Measurements from ENCODE around the gene ZNF276.

The ZNF276 gene

GRCh38 chr16:89739383-89739782 lies 18.0 kb downstream of the ZNF276 start:
- TF ChIP-seq, protein P1, sequence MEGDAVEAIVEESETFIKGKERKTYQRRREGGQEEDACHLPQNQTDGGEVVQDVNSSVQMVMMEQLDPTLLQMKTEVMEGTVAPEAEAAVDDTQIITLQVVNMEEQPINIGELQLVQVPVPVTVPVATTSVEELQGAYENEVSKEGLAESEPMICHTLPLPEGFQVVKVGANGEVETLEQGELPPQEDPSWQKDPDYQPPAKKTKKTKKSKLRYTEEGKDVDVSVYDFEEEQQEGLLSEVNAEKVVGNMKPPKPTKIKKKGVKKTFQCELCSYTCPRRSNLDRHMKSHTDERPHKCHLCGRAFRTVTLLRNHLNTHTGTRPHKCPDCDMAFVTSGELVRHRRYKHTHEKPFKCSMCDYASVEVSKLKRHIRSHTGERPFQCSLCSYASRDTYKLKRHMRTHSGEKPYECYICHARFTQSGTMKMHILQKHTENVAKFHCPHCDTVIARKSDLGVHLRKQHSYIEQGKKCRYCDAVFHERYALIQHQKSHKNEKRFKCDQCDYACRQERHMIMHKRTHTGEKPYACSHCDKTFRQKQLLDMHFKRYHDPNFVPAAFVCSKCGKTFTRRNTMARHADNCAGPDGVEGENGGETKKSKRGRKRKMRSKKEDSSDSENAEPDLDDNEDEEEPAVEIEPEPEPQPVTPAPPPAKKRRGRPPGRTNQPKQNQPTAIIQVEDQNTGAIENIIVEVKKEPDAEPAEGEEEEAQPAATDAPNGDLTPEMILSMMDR (IDR thresholded peaks at IDR 0.05; ENCODE audit: low read depth, low read length, missing control alignments), result no peak
- no peak overlapping the region for H3K4me3 ChIP-seq (replicated peaks; ENCODE audit: low read depth, low read length)
- no peak for DNase-seq (ENCODE audit: extremely low read depth, low read depth)

DNA sequence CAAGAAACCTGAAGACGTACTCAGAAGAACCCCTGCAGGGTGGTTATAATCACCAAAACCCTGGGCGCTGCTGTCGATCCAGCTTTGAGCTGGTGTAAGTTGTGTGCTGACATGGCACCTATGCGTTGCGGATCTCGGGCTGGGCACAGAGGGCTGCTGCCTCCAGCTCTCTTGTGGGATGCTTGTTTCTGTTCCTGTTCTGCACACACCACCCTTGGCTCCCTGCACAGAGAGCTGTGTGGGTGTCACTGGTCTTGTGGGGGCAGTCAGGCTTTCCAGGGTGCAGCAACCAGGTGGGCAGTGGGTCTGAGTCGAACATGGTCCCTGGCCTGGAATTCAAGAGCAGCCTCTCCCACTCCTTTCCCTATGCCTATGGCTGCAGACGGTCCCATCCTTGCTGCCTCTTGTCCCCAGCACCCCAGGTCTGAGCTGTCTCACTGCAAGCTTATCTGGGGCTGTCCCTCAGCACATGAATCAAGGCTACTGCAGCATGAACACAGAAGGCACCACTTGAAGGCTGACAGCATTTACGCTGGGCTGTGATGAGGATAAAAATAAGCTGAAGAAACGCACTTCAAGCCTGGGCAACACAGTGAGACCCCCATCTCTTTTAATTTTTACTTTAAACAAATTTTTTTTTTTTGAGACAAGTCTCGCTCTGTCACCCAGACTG lies 20.1 kb downstream of the ZNF276 start:
- DNase-seq (ENCODE audit: extremely low read depth, low read depth), result no peak
- H3K4me3 ChIP-seq (replicated peaks; ENCODE audit: low read depth, low read length), result no peak overlapping the region
- TF ChIP-seq, protein P1 (IDR thresholded peaks at IDR 0.05; ENCODE audit: low read depth, low read length, missing control alignments), result no peak

DNA sequence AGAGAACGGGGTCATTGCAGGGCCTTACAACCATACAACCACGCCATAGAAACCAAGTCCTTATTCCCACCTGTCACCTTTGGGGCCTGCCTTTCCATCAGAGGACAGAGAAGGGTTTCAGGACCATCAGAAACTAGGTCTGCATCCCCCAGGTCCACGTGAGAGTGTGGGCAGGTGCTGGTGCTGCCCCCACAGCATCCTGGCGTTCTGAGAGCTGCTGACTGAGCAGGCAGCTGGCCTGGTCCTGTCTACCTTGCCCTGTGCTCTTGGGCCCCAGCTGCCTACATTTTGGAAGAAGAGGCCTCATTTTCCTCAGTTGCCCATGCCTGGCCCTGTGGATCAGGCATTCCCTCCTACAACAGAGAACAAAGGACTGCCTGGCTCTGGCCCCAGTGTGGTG lies 21.6 kb downstream of the ZNF276 start:
- DNase-seq (ENCODE audit: extremely low read depth, low read depth), result no peak
- no peak overlapping the region for H3K4me3 ChIP-seq (replicated peaks; ENCODE audit: low read depth, low read length)

DNA sequence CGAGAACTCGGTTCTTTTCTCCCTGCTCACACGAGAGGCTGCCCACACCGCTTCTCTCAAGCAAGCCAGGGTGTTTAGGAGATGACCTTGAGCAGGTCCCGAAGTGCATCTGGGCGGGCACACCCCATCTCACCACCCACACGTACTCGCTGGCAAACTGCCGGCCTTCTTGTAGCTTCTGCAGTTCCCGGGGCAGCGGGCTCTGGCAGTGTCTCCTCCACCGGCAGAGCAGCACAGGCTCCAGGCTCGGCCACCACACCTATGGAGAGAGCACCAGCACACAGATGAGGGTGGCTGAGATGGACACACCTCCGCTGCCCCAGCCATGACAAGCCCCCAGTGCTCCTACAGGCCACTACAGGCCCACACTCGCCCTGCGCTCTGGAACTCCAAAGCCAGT lies 23.5 kb downstream of the ZNF276 start:
- TF ChIP-seq, protein P1 (IDR thresholded peaks at IDR 0.05; ENCODE audit: low read depth, low read length, missing control alignments), result no peak
- DNase-seq (ENCODE audit: extremely low read depth, low read depth), result no peak
- H3K4me3 ChIP-seq (replicated peaks; ENCODE audit: low read depth, low read length), result no peak overlapping the region

More for the DNA sequence above, 21.6 kb downstream of the ZNF276 start:
- TF ChIP-seq, protein P1 (IDR thresholded peaks at IDR 0.05; ENCODE audit: low read depth, low read length, missing control alignments), result no peak

DNA sequence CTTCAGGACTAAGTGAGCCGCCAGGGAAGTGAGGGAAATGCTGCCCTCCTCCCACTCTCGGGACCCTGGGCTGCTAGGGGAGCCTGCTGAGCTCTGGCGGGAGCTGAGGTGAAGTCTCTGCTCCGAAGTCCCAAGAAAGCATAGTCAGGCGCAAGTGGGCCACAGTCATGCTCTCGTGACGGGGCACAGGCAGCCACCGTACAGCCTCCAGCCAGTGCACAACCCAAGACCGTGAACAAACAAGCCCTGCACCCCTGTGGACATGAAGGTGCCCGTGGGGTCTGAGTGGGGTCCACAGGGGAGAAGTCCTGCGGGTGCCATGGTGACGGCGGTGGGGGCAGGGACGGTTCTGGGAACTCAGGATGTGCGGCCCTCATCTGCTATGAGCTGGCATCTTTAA lies 24.7 kb downstream of the ZNF276 start:
- H3K4me3 ChIP-seq (replicated peaks; ENCODE audit: low read depth, low read length), result no peak overlapping the region
- no peak for DNase-seq (ENCODE audit: extremely low read depth, low read depth)

DNA sequence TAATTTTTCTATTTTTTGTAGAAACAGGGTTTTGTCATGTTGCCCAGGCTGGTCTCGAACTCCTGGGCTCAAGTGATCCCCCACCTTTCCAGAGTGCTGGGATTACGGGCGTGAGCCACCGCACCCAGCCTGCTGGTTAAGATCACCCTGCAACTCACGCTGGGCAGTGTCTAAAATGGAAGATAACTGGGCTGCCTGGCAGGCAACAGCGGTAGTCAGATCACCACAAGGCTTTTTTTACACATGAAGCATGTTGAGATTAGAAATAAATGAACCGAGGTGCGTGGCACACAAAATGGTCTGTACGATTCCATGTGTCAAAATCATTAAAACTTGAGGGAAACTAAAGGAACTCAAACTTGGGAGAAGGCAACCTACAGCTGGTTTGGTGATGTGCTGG lies 26.7 kb downstream of the ZNF276 start:
- TF ChIP-seq, protein P1 (IDR thresholded peaks at IDR 0.05; ENCODE audit: low read depth, low read length, missing control alignments), result no peak
- DNase-seq (ENCODE audit: extremely low read depth, low read depth), result no peak
- no peak overlapping the region for H3K4me3 ChIP-seq (replicated peaks; ENCODE audit: low read depth, low read length)

More for the DNA sequence above, 24.7 kb downstream of the ZNF276 start:
- TF ChIP-seq, protein P1 (IDR thresholded peaks at IDR 0.05; ENCODE audit: low read depth, low read length, missing control alignments), result no peak

GRCh38 chr16:89748921-89749320 lies 27.6 kb downstream of the ZNF276 start:
- no peak for DNase-seq (ENCODE audit: extremely low read depth, low read depth)
- TF ChIP-seq, protein P1 (IDR thresholded peaks at IDR 0.05; ENCODE audit: low read depth, low read length, missing control alignments), result no peak
- H3K4me3 ChIP-seq (replicated peaks; ENCODE audit: low read depth, low read length), result no peak overlapping the region
